SK-N-SH (cell line): ENCODE results near the gene AFM. TPM values are rescaled to one million over a fixed set of nuclear protein-coding genes. Genes with fewer than 3 reads are reported as not detected.

Experiments
- CTCF ChIA-PET: fragments of 300-600, 350-600 bp; formaldehyde crosslinking; extraction: SDS; loops from one replicate; lab custom pipeline; 2021; lab: Yijun Ruan, JAX
- POLR2A ChIA-PET: fragments of 350-600 bp; sonication (Branson Sonifier 250); formaldehyde crosslinking; extraction: SDS; loops from one replicate; lab custom pipeline; 2020; ENCODE audit warnings: antibody characterized with exemption, inconsistent platforms; lab: Yijun Ruan, JAX
- DNase-seq: peaks from one replicate; pipeline ENCODE4 v3.0.0; 2012
- H2AFZ ChIP-seq: fragments of 200-600 bp; sonication (generic); 2 replicates; pipeline ENCODE4 v1.8.1; 2016; ENCODE audit warnings: antibody characterized with exemption, mild to moderate bottlenecking, low read depth
- H3F3A ChIP-seq: fragments of 200-600 bp; sonication (generic); replicated peaks from 2 replicates; pipeline ENCODE3; 2016; ENCODE audit warnings: antibody characterized with exemption, mild to moderate bottlenecking; ENCODE audit not compliant: insufficient read depth
- H3K27ac ChIP-seq, 2 experiments: fragments of 200-500 bp in 1 of 2; fragments of 200-600 bp in 1 of 2; sonication (Bioruptor generic) in 1 of 2; sonication (generic), shearing (Covaris generic) in 1 of 2; 2 replicates each; pipeline versions ENCODE4 v1.5.1 to v1.6.1; 2014 to 2016; ENCODE audit warnings: low read depth in 2 of 2, inconsistent platforms in 1 of 2, low read length in 1 of 2, mild to moderate bottlenecking in 1 of 2, mixed read lengths in 1 of 2
- H3K27me3 ChIP-seq: fragments of 200-600 bp; sonication (generic), shearing (Covaris generic); 2 replicates; pipeline ENCODE4 v1.6.1; 2016; ENCODE audit warnings: mixed run types; ENCODE audit not compliant: insufficient read depth
- H3K36me3 ChIP-seq, 2 experiments: fragments of 200-500 bp in 1 of 2; fragments of 200-600 bp in 1 of 2; sonication (Bioruptor generic) in 1 of 2; sonication (generic) in 1 of 2; replicated peaks in 1 of 2; 2 replicates each; pipeline versions ENCODE3 to v1.5.1; 2014 to 2016; ENCODE audit warnings: low read length in 1 of 2, mild to moderate bottlenecking in 1 of 2; ENCODE audit not compliant: insufficient read depth in 2 of 2, control insufficient read depth in 1 of 2
- H3K4me1 ChIP-seq, 2 experiments: fragments of 200-500 bp in 1 of 2; fragments of 200-600 bp in 1 of 2; sonication (Bioruptor generic) in 1 of 2; sonication (generic), shearing (Covaris generic) in 1 of 2; 2 replicates each; pipeline versions ENCODE4 v1.5.1 to v1.6.1; 2014 to 2016; ENCODE audit warnings: low read depth in 1 of 2, low read length in 1 of 2, mixed run types in 1 of 2; ENCODE audit not compliant: insufficient read depth in 2 of 2, control insufficient read depth in 1 of 2
- H3K4me2 ChIP-seq: fragments of 200-600 bp; sonication (generic), shearing (Covaris generic); 2 replicates; pipeline ENCODE4 v1.6.1; 2017; ENCODE audit warnings: mixed run types
- H3K4me3 ChIP-seq, 2 experiments: fragments of 200-500 bp in 1 of 2; fragments of 200-600 bp in 1 of 2; sonication (Bioruptor generic) in 1 of 2; sonication (generic), shearing (Covaris generic) in 1 of 2; 2 replicates each; pipeline versions ENCODE4 v1.5.1 to v1.8.1; 2014 to 2016; ENCODE audit warnings: low read depth in 2 of 2, inconsistent platforms in 1 of 2, low read length in 1 of 2, mild to moderate bottlenecking in 1 of 2, mixed read lengths in 1 of 2, moderate library complexity in 1 of 2
- H3K79me2 ChIP-seq: fragments of 200-600 bp; sonication (generic); 2 replicates; pipeline ENCODE4 v1.8.1; 2017; ENCODE audit warnings: mild to moderate bottlenecking; ENCODE audit not compliant: insufficient read depth
- H3K9ac ChIP-seq: fragments of 200-600 bp; sonication (generic); 2 replicates; pipeline ENCODE4 v1.6.1; 2017; ENCODE audit warnings: mixed run types
- H3K9me2 ChIP-seq: fragments of 200-600 bp; sonication (generic); 2 replicates; pipeline ENCODE4 v1.6.1; 2017; ENCODE audit warnings: mixed run types
- H3K9me3 ChIP-seq: fragments of 200-600 bp; sonication (generic); 2 replicates; pipeline ENCODE4 v1.6.1; 2017; ENCODE audit warnings: mixed run types, mild to moderate bottlenecking, moderate library complexity
- H4K20me1 ChIP-seq: fragments of 200-600 bp; sonication (generic); 2 replicates; pipeline ENCODE4 v1.6.1; 2017; ENCODE audit warnings: mild to moderate bottlenecking, mixed run types; ENCODE audit not compliant: insufficient read depth
- CHD2 ChIP-seq: fragments of 150-350 bp; IDR thresholded peaks from 2 replicates; pipeline ENCODE4 v1.6.1; 2018; ENCODE audit warnings: low read length; ENCODE audit not compliant: partially characterized antibody
- CTCF ChIP-seq: fragments of 200-600 bp; sonication (generic); IDR thresholded peaks from 2 replicates; pipeline ENCODE4 v1.6.1; 2017; ENCODE audit warnings: antibody characterized with exemption, mild to moderate bottlenecking, moderate library complexity
- ELF1 ChIP-seq: IDR thresholded peaks from 2 replicates; pipeline ENCODE4 v1.4.0; 2012
- EZH2phosphoT487 ChIP-seq: fragments of 200-600 bp; sonication (generic); IDR thresholded peaks from 2 replicates; pipeline ENCODE4 v1.6.1; 2017; ENCODE audit warnings: low read depth, mixed run types, mild to moderate bottlenecking, antibody characterized with exemption, moderate library complexity, borderline replicate concordance
- FOXJ3 ChIP-seq: sonication (generic); formaldehyde crosslinking; IDR thresholded peaks from 2 replicates; pipeline ENCODE4 v1.5.1; 2020; ENCODE audit warnings: mild to moderate bottlenecking, missing genetic modification reagents
- FOXM1 ChIP-seq: IDR thresholded peaks from 2 replicates; pipeline ENCODE4 v1.4.0; 2012; ENCODE audit warnings: low read depth, mild to moderate bottlenecking
- GATA2 ChIP-seq: sonication (generic); formaldehyde crosslinking; IDR thresholded peaks from 2 replicates; pipeline ENCODE4 v1.5.0; 2020; ENCODE audit warnings: mild to moderate bottlenecking, missing genetic modification reagents
- POLR2AphosphoS5 ChIP-seq: IDR thresholded peaks from 2 replicates; pipeline ENCODE4 v1.6.1; 2012; ENCODE audit warnings: low read depth, low read length
- RCOR1 ChIP-seq: fragments of 150-350 bp; IDR thresholded peaks from 2 replicates; pipeline ENCODE4 v1.6.1; 2017; ENCODE audit warnings: antibody characterized with exemption, low read length
- RXRA ChIP-seq: IDR thresholded peaks from 2 replicates; pipeline ENCODE4 v1.4.0; 2012; ENCODE audit warnings: low read depth, mild to moderate bottlenecking, borderline replicate concordance
- TCF12 ChIP-seq: IDR thresholded peaks from 2 replicates; pipeline ENCODE4 v1.4.0; 2012
- USF1 ChIP-seq: IDR thresholded peaks from 2 replicates; pipeline ENCODE4 v1.4.0; 2012; ENCODE audit warnings: low read depth, borderline replicate concordance
- ZBTB33 ChIP-seq: IDR thresholded peaks from 2 replicates; pipeline ENCODE4 v1.4.0; 2012; ENCODE audit warnings: low read depth, borderline replicate concordance
- WGBS: methylation state at CpG from one replicate; pipeline ENCODE4 v1.1.6; 2017; ENCODE audit warnings: low lambda C conversion rate; 5-methylcytosine and 5-hydroxymethylcytosine counted together
- polyA plus RNA-seq, 3 experiments: library from polyadenylated mRNA; depleted of rRNA; stranded (reverse); fragments of >200 nt; gene quantifications; 2 replicates each; pipeline ENCODE4 v1.2.3, GENCODE V29; 2012

The AFM gene
- polyA plus RNA-seq, 1 of the 3 experiments (the other 2 are of a cell fraction), result not detected

- CTCF ChIA-PET, result interaction anchor here (1.0 to 1.8 kb wide), 3 partner anchors 8 to 97 kb away, joined by 3 to 9 read pairs (median 4); no protein-coding TSS in a partner anchor
- POLR2A ChIA-PET, result no interaction called here
- H3K9me3 ChIP-seq, result no peaks in the 10 kb centered on the region
- H3K36me3 ChIP-seq, result no peaks in the 10 kb centered on the region
- no peak overlapping the region for H3K4me3 ChIP-seq
- TF ChIP-seq FOXM1 (no peak), FOXJ3 (CRISPR knock-in tag) (no peak), USF1 (no peak), CHD2 (no peak), POLR2AphosphoS5 (no peak), TCF12 (no peak), RCOR1 (no peak), EZH2phosphoT487 (no peak), CTCF (no peak)
- TF ChIP-seq, all 33 proteins: peak for 0
- no peak for DNase-seq
- Histone ChIP-seq H3K27me3 (peaks cover 15% of the 10 kb centered on the region; the same call in 1 of the 2 replicates), H3K79me2 (no peaks in the 10 kb centered on the region), H2AFZ (no peak overlapping the region), H3K4me1 (no peaks in the 10 kb centered on the region), H3K9me2 (no peaks in the 10 kb centered on the region), H4K20me1 (no peaks in the 10 kb centered on the region), H3K4me2 (no peak overlapping the region), H3K27ac (no peak overlapping the region), H3K9ac (no peak overlapping the region), H3F3A (no peaks in the 10 kb centered on the region)
- 5% methylated on average over 1 of the region's 1 CpG for WGBS
These were observed 43.5 kb upstream of the AFM start for GRCh38 chr4:73438048-73438447.

- DNase-seq, result no peak
- ChIA-PET POLR2A (no interaction called here), CTCF (interaction anchor here (1.0 to 1.8 kb wide), 3 partner anchors 8 to 98 kb away, joined by 3 to 9 read pairs (median 4); no protein-coding TSS in a partner anchor)
- Histone ChIP-seq H4K20me1 (no peaks in the 10 kb centered on the region), H3F3A (no peaks in the 10 kb centered on the region), H3K4me1 (no peaks in the 10 kb centered on the region), H3K9me3 (no peaks in the 10 kb centered on the region), H3K9me2 (no peaks in the 10 kb centered on the region), H3K4me2 (no peak overlapping the region), H3K27ac (no peak overlapping the region)
- no peak for TF ChIP-seq RXRA
- TF ChIP-seq ZBTB33, result no peak
- TF ChIP-seq ELF1, result no peak
- no peak for TF ChIP-seq GATA2 (CRISPR knock-in tag)
- TF ChIP-seq, all 33 proteins: peak for 0
- H2AFZ ChIP-seq, result no peak overlapping the region
- WGBS, result 4% methylated on average over 2 of the region's 2 CpGs
- no peak overlapping the region for H3K9ac ChIP-seq
- no peaks in the 10 kb centered on the region for H3K79me2 ChIP-seq
- H3K4me3 ChIP-seq, result no peak overlapping the region
- no peaks in the 10 kb centered on the region for H3K36me3 ChIP-seq
- H3K27me3 ChIP-seq, result peaks cover 15% of the 10 kb centered on the region; the same call in 1 of the 2 replicates
These were observed 42.8 kb upstream of the AFM start for GRCh38 chr4:73438582-73439215.
